Measurements from ENCODE around the gene OSBPL10.

DNA sequence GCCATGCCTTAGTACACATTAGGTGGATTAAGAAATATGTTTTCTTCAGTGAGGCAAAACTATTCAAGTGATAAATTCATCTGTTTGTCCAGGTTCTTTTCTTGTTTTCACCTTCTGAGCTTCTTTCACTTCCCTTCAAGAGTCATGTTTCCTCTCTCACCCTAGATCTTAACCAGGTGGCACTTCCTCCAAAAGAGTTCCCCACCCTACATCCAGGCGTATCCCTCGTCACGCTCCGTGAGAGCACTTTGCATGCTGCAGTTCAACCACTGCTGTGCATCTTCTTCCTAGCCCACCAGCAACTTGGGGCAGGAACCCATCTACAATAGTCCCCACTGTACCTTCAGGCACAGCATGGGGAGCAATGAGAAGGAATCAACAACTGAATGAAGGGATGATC lies 28.9 kb downstream of the OSBPL10 start:
- no peak for TF ChIP-seq POLR2A (IDR thresholded peaks at IDR 0.05)
- TF ChIP-seq POLR2AphosphoS5 (IDR thresholded peaks at IDR 0.05) = no peak
- TF ChIP-seq, protein P1, sequence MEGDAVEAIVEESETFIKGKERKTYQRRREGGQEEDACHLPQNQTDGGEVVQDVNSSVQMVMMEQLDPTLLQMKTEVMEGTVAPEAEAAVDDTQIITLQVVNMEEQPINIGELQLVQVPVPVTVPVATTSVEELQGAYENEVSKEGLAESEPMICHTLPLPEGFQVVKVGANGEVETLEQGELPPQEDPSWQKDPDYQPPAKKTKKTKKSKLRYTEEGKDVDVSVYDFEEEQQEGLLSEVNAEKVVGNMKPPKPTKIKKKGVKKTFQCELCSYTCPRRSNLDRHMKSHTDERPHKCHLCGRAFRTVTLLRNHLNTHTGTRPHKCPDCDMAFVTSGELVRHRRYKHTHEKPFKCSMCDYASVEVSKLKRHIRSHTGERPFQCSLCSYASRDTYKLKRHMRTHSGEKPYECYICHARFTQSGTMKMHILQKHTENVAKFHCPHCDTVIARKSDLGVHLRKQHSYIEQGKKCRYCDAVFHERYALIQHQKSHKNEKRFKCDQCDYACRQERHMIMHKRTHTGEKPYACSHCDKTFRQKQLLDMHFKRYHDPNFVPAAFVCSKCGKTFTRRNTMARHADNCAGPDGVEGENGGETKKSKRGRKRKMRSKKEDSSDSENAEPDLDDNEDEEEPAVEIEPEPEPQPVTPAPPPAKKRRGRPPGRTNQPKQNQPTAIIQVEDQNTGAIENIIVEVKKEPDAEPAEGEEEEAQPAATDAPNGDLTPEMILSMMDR (IDR thresholded peaks at IDR 0.05) = no peak
- no peak for TF ChIP-seq EP300 (IDR thresholded peaks at IDR 0.05)
